ENCODE results near the gene NBEAL2. TPM values are rescaled to one million over a fixed set of nuclear protein-coding genes. Genes with fewer than 3 reads are reported as not detected.
A peak's percentile ranks its signal among the peaks of the same experiment; 100 is the strongest.

NBEAL2 gene
- total RNA-seq, 1 donor from 2014 or later, result 116 TPM

GRCh38 chr3:47007001-47007400, 27.5 kb downstream of the NBEAL2 start:
- Histone ChIP-seq H3K9me3 (no peaks in the 10 kb centered on the region), H3K27ac (no peak overlapping the region), H3K4me3 (no peak overlapping the region), H3K36me3 (peaks cover 47% of the 10 kb centered on the region), H3K27me3 (no peaks in the 10 kb centered on the region), H3K4me1 (peaks cover 11% of the 10 kb centered on the region)
- ATAC-seq (no peak), DNase-seq (peak; percentile 53)
- intact Hi-C loops (cut with DNase I), result no loop called here
- TF ChIP-seq, protein P1, sequence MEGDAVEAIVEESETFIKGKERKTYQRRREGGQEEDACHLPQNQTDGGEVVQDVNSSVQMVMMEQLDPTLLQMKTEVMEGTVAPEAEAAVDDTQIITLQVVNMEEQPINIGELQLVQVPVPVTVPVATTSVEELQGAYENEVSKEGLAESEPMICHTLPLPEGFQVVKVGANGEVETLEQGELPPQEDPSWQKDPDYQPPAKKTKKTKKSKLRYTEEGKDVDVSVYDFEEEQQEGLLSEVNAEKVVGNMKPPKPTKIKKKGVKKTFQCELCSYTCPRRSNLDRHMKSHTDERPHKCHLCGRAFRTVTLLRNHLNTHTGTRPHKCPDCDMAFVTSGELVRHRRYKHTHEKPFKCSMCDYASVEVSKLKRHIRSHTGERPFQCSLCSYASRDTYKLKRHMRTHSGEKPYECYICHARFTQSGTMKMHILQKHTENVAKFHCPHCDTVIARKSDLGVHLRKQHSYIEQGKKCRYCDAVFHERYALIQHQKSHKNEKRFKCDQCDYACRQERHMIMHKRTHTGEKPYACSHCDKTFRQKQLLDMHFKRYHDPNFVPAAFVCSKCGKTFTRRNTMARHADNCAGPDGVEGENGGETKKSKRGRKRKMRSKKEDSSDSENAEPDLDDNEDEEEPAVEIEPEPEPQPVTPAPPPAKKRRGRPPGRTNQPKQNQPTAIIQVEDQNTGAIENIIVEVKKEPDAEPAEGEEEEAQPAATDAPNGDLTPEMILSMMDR (IDR thresholded peaks at IDR 0.05), result no peak

- intact Hi-C loops (cut with DNase I), result no loop called here
- no peak for ATAC-seq
- peaks cover 41% of the 10 kb centered on the region for H3K36me3 ChIP-seq
These were observed 28.2 kb downstream of the NBEAL2 start for GRCh38 chr3:47007482-47008233.

DNA sequence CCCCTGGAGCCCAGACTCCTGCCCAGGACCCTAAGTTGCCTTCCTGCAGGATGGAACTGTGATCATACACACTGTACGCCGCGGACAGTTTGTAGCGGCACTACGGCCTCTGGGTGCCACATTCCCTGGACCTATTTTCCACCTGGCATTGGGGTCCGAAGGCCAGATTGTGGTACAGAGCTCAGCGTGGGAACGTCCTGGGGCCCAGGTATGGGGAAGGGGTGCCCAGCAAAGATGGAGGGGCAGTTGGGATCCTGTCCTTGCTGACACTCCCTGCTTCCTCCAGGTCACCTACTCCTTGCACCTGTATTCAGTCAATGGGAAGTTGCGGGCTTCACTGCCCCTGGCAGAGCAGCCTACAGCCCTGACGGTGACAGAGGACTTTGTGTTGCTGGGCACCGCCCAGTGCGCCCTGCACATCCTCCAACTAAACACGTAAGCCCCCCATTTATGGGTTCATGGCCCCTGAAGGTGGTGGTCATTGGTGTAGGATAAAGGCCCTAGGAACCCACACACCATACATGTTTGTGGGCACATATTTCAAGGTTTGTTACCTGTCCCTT, 28.8 kb downstream of the NBEAL2 start:
- TF ChIP-seq, protein P1 (IDR thresholded peaks at IDR 0.05), result no peak
- Histone ChIP-seq H3K36me3 (peaks cover 34% of the 10 kb centered on the region), H3K27ac (no peak overlapping the region), H3K4me1 (peaks cover 11% of the 10 kb centered on the region), H3K9me3 (no peaks in the 10 kb centered on the region), H3K27me3 (no peaks in the 10 kb centered on the region), H3K4me3 (no peak overlapping the region)
- DNase-seq (peak; percentile 51), ATAC-seq (no peak)
- intact Hi-C loops (cut with DNase I), result no loop called here

More at GRCh38 chr3:47007482-47008233, 28.2 kb downstream of the NBEAL2 start:
- peaks cover 11% of the 10 kb centered on the region for H3K4me1 ChIP-seq
- TF ChIP-seq, protein P1 (IDR thresholded peaks at IDR 0.05), result no peak
- no peak overlapping the region for H3K4me3 ChIP-seq
- peak; percentile 61 for DNase-seq
- H3K27ac ChIP-seq, result no peak overlapping the region
- no peaks in the 10 kb centered on the region for H3K9me3 ChIP-seq
- no peaks in the 10 kb centered on the region for H3K27me3 ChIP-seq

DNA sequence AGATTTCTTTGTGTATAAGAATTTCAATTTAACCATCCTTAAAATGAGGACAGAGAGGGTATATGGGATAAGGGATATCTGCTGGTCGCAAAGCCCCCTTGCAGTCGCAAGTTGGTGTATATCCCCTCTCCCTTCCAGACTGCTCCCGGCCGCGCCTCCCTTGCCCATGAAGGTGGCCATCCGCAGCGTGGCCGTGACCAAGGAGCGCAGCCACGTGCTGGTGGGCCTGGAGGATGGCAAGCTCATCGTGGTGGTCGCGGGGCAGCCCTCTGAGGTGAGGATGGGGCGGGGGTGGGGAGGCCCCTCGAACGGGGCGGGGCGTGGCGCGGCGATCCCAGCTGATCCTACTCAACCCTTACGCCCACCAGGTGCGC, 29.4 kb downstream of the NBEAL2 start:
- no peak for ATAC-seq
- peak overlapping the region; percentile 63 for H3K4me3 ChIP-seq
- H3K9me3 ChIP-seq, result no peaks in the 10 kb centered on the region
- intact Hi-C loops (cut with DNase I), result no loop called here
- H3K4me1 ChIP-seq, result peaks cover 11% of the 10 kb centered on the region
- DNase-seq, result no peak
- H3K36me3 ChIP-seq, result peaks cover 29% of the 10 kb centered on the region
- peak overlapping the region; percentile 87 for H3K27ac ChIP-seq
- H3K27me3 ChIP-seq, result no peaks in the 10 kb centered on the region
- TF ChIP-seq, protein P1 (IDR thresholded peaks at IDR 0.05), result no peak

DNA sequence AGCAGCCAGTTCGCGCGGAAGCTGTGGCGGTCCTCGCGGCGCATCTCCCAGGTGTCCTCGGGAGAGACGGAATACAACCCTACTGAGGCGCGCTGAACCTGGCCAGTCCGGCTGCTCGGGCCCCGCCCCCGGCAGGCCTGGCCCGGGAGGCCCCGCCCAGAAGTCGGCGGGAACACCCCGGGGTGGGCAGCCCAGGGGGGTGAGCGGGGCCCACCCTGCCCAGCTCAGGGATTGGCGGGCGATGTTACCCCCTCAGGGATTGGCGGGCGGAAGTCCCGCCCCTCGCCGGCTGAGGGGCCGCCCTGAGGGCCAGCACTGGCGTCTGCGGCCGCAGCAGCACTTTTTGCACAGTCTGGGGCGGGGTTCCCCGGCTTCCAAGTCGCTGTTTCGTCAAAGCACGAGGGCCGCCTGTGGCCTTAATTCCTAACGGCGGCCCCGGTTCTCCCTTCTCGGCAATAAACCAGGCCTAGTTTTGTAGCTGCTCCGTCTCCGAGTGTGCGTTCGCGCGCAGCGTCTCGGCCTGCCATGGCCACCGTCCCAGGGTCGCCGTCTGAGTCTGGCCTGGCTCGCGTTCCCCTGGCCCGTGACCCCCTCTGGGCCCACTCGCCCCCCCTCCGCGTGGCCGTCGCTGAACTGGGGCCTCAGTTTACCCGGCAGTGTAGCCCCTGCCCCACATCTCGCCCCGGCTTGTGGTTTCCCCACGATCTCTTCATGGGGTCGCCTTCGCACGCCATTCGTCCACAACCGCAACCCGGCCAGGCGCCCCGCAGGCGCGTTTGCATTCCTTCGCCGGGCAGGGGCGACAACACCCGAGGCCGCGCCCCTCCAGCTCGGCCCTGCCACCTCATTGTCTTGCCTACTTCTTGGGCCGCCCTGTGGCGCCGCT, 30.0 kb downstream of the NBEAL2 start:
- Histone ChIP-seq H3K4me1 (peaks cover 11% of the 10 kb centered on the region), H3K4me3 (peak overlapping the region; percentile 63), H3K36me3 (peaks cover 23% of the 10 kb centered on the region), H3K9me3 (no peaks in the 10 kb centered on the region), H3K27ac (peak overlapping the region; percentile 87), H3K27me3 (no peaks in the 10 kb centered on the region)
- ATAC-seq, result peak; percentile 93
- intact Hi-C loops (cut with DNase I), result no loop called here
- peak; percentile 95 for DNase-seq
- TF ChIP-seq, protein P1 (IDR thresholded peaks at IDR 0.05), result no peak
